Ovary (tissue), 9 donors: Measurements from ENCODE around the gene FARS2. TPM values are rescaled to one million over a fixed set of nuclear protein-coding genes. Genes with fewer than 3 reads are reported as not detected.

Experiments used
- DNase-seq, 5 donors: peaks; one replicate each; pipeline ENCODE4 v3.0.0-alpha.2; 2019 to 2020
- H3K27ac ChIP-seq, 2 donors: fragments of 200-600 bp; one replicate each; pipeline versions ENCODE4 v1.5.1 to v1.8.0; 2019 to 2022
- H3K27me3 ChIP-seq: fragments of 200-600 bp; one replicate; pipeline ENCODE4 v1.8.0; 2022
- H3K36me3 ChIP-seq: fragments of 200-600 bp; sonication (generic); one replicate; pipeline ENCODE4 v1.5.1; 2019
- H3K4me1 ChIP-seq: one replicate; pipeline ENCODE4 v1.8.1; 2013; ENCODE audit warnings: mild to moderate bottlenecking, moderate library complexity; ENCODE audit not compliant: insufficient read depth
- H3K4me3 ChIP-seq: fragments of 200-600 bp; sonication (generic); one replicate; pipeline ENCODE4 v1.5.1; 2017
- H3K9me3 ChIP-seq, 2 donors: fragments of 200-600 bp in 1 of 2; sonication (generic) in 1 of 2; one replicate each; pipeline versions ENCODE4 v1.5.1 to v1.8.1; 2013 to 2019; ENCODE audit warnings: mild to moderate bottlenecking in 1 of 2, moderate library complexity in 1 of 2
- CTCF ChIP-seq, 3 donors: fragments of 450-650 bp in 2 of 3; fragments of 200-600 bp in 1 of 3; IDR thresholded peaks; one replicate each; pipeline versions ENCODE4 v1.5.1 to v1.8.0; 2016 to 2022; ENCODE audit warnings: antibody characterized with exemption in 3 of 3, mild to moderate bottlenecking in 1 of 3
- EP300 ChIP-seq: sonication (generic); formaldehyde crosslinking; IDR thresholded peaks from one replicate; pipeline ENCODE4 v1.6.1; 2017; ENCODE audit warnings: antibody characterized with exemption
- POLR2A ChIP-seq: fragments of 450-650 bp; IDR thresholded peaks from one replicate; pipeline ENCODE4 v1.6.1; 2017; ENCODE audit warnings: antibody characterized with exemption, mild to moderate bottlenecking, moderate library complexity
- WGBS, 3 donors: extraction: QIAGEN DNeasy Blood & Tissue Kit in 1 of 3; methylation state at CpG; one replicate each; pipeline versions ENCODE4 v1.1.5 to v1.1.7; 2013 to 2017; 5-methylcytosine and 5-hydroxymethylcytosine counted together
- intact Hi-C, 4 donors: fragments of 100-400 bp; cut with DNase I; formaldehyde crosslinking; loops; one replicate each; pipeline versions ENCODE4 v1.11.0 to v1.15.1; 2022 to 2023
- polyA plus RNA-seq, 2 donors: library from polyadenylated mRNA; stranded (reverse); fragments of 200-250 nt in 1 of 2; fragments of 350-450 nt in 1 of 2; fragmentation: Illumina TruSeq in 1 of 2; extraction: RNeasy Lipid Tissue Mini Kit (QIAGEN cat#74804) in 1 of 2; gene quantifications; one replicate each; pipeline ENCODE4 v1.2.3, GENCODE V29; 2013 to 2014
- total RNA-seq, 7 donors: library from RNA; depleted of rRNA in 2 of 7; stranded (reverse); fragments of >200 nt in 2 of 7; fragmentation: NEBNext Ultra II Directional in 3 of 7; extraction: Animal tissue kit (Norgen Biotek cat#: 25700) in 3 of 7; gene quantifications; one replicate each; pipeline versions ENCODE4 v1.1.0 to v1.2.4, GENCODE V29; 2016 to 2023
- donor health status: DM: no; HTN: no; CAD: no; lungs with moderate emphysema.
- donor health status: DM: no; HTN: no; CAD: no.
- donor health status: Bipolar disorder and iron deficiency.
- donor health status: DM: yes; HTN: yes; CAD: no.
- donor health status: DM: no; HTN: no; CAD: no.
- donor health status: DM: yes; HTN: yes; CAD: no.

Gene FARS2
- total and polyA plus RNA-seq, 9 donors: 9.2 to 17.5 (median 11.0) TPM

GRCh38 chr6:5710936-5711335 lies 449.6 kb downstream of the FARS2 start:
- TF ChIP-seq CTCF (IDR thresholded peaks at IDR 0.05) (no peak), POLR2A (no peak), EP300 (no peak)
- no peak overlapping the region for H3K4me3 ChIP-seq
- intact Hi-C loops: no loop called here
- no peaks in the 10 kb centered on the region for H3K27me3 ChIP-seq
- no peaks in the 10 kb centered on the region for H3K36me3 ChIP-seq
- H3K4me1 ChIP-seq: no peaks in the 10 kb centered on the region
- 82 to 87% (median 86%) methylated on average over 4 of the region's 4 CpGs for WGBS, 3 donors
- no peaks in the 10 kb centered on the region for H3K9me3 ChIP-seq
- no peak overlapping the region for H3K27ac ChIP-seq
- DNase-seq: no peak

DNA sequence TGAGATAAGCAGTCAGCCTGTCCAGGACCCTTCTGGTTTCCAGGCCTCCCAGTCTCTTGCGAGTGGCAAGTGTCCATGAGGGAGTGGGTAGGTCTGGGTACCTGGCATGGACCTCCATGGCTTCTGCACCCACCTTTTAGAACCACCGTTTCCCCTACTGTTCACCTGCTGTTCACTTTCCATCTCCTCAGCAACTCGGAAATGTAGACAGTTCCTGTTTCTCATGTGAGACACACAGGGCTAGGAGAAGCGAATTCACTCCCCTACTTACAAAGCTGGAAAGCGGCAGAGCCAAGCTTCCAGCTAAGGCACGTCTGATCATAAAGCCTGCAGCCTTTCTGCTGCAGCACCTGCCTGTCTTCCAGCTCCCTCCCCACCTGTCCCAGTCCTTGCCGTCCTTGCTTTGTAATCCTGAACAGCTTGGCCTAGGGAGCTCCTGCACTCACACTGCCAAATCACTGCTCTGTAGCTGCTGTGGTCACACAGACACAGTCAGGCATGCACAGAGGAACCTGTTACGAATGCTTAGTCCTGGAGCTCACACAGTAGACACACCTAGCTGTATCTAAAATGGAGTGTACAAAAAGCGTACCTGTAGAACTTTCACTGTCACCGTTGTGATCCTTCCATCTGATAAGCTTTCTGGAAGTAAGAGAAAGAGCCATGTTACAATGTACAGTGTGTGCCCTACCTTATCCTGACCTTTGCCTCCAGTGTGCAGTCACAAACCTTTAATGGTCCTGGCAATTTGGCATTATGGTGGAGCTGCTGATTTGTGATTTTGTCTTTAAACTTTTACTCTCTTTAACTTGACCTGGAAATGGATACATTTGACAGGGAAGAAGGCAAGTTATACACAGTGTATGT lies 451.3 kb downstream of the FARS2 start:
- H3K27me3 ChIP-seq: no peaks in the 10 kb centered on the region
- WGBS, 3 donors: 75 to 79% (median 78%) methylated on average over 10 of the region's 10 CpGs
- intact Hi-C loops: no loop called here
- H3K9me3 ChIP-seq: peaks cover 3 to 5% of the 10 kb centered on the region in 2 donors
- H3K27ac ChIP-seq: no peak overlapping the region
- DNase-seq: no peak
- TF ChIP-seq POLR2A (no peak), CTCF (IDR thresholded peaks at IDR 0.05) (no peak), EP300 (no peak)
- no peaks in the 10 kb centered on the region for H3K36me3 ChIP-seq
- H3K4me1 ChIP-seq: no peaks in the 10 kb centered on the region
- no peak overlapping the region for H3K4me3 ChIP-seq

DNA sequence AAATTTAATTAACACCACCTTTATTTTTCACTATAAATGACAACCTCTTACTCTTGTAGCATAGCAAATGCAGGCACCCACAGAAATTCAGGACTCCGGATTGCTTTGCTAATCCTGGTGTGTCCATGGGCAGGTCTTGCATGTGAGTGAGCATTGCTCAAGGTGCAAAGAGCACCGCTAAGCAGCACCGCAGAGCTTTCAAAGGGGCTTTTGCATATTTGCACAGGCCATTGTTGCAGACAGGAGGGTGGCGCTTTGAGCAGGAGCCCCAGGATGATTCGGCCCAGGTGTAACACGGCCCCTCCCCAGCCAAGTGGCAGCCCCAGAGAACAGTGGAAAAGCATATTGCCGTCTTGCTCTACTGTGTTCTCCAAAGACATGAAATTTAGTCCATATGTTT lies 452.2 kb downstream of the FARS2 start:
- Histone ChIP-seq H3K27ac (no peak overlapping the region), H3K9me3 (peaks cover 3 to 5% of the 10 kb centered on the region in 2 donors), H3K27me3 (no peaks in the 10 kb centered on the region), H3K4me3 (no peak overlapping the region), H3K36me3 (no peaks in the 10 kb centered on the region), H3K4me1 (no peaks in the 10 kb centered on the region)
- TF ChIP-seq POLR2A (no peak), EP300 (no peak), CTCF (IDR thresholded peaks at IDR 0.05) (no peak)
- no peak for DNase-seq
- intact Hi-C loops: no loop called here
- WGBS, 3 donors: 56 to 65% (median 61%) methylated on average over 7 of the region's 7 CpGs

DNA sequence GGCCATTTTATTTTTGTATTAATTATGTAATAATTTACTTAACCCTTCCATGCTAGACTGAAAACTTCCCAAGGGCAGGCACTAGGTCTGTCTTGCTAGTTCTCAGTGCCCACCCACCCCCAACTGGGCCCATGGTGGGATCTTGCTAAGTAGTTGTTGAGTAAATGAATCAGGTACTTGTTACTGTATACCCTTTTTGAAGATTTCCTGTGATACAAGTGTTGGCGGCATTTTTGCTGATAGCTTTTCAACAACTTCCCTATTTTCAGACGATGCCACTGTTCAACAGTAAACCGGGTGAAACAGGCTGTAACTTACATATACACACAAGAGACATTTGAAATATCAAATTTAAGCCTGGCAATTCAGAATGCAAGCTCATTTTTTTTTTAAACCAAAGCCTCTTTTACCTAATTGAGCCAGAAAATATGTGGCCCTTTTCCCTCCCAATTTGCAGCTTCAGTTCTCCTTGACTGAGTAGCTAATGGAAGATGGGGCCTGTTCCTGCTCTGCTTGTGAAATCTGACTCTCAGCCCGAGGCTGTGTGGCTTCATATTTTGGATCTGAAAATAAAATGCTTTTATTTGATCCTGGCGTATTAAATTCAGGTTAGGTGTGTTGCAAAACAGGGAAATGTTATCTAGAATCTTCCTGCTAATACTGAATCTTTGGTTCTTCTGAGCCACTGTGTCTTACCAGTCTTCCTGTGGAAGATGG lies 457.1 kb downstream of the FARS2 start:
- DNase-seq: no peak
- Histone ChIP-seq H3K36me3 (no peaks in the 10 kb centered on the region), H3K4me3 (no peak overlapping the region), H3K9me3 (peaks cover 3 to 5% of the 10 kb centered on the region in 2 donors), H3K27me3 (no peaks in the 10 kb centered on the region), H3K4me1 (no peaks in the 10 kb centered on the region), H3K27ac (no peak overlapping the region)
- 90% methylated on average over 5 of the region's 5 CpGs for WGBS, 3 donors
- TF ChIP-seq EP300: no peak
- TF ChIP-seq CTCF (IDR thresholded peaks at IDR 0.05): no peak
- TF ChIP-seq POLR2A: no peak
- intact Hi-C loops: no loop called here
